Measurements from ENCODE around the gene SIGLEC1. TPM values are rescaled to one million over a fixed set of nuclear protein-coding genes. Genes with fewer than 3 reads are reported as not detected.

The SIGLEC1 gene
- polyA plus RNA-seq, 6 donors from 2014 or later: not detected

Other genes starting within 250 kb of the SIGLEC1 start
- 10 to 100 TPM in 1 of 6 donors, 1 to 10 TPM in 5; 6.8 to 11.0 (median 7.5) TPM for gene ATRN, start 241.6 kb downstream of the SIGLEC1 start, polyA plus RNA-seq (ENCODE audit: low read depth in 6 of 6)
- gene GFRA4, start 49.2 kb downstream of the SIGLEC1 start, polyA plus RNA-seq (ENCODE audit: low read depth in 6 of 6): not detected
- gene ADAM33, start 30.6 kb downstream of the SIGLEC1 start, polyA plus RNA-seq (ENCODE audit: low read depth in 6 of 6): not detected
- not detected for gene HSPA12B, start 20.1 kb upstream of the SIGLEC1 start, polyA plus RNA-seq (ENCODE audit: low read depth in 6 of 6)
- 10 to 100 TPM; 17.3 to 24.9 (median 20.8) TPM for gene ADISSP, start 55.2 kb upstream of the SIGLEC1 start, polyA plus RNA-seq (ENCODE audit: low read depth in 6 of 6)
- not detected for gene SPEF1, start 68.8 kb upstream of the SIGLEC1 start, polyA plus RNA-seq (ENCODE audit: low read depth in 6 of 6)
- gene CENPB, start 74.1 kb upstream of the SIGLEC1 start, polyA plus RNA-seq (ENCODE audit: low read depth in 6 of 6): 1 to 10 TPM in 5 of 6 donors, under 1 TPM in 1; 0.27 to 2.2 (median 1.6) TPM
- gene CDC25B, start 83.7 kb upstream of the SIGLEC1 start, polyA plus RNA-seq (ENCODE audit: low read depth in 6 of 6): 10 to 100 TPM; 13.0 to 22.1 (median 19.5) TPM
- gene AP5S1, start 107.9 kb upstream of the SIGLEC1 start, polyA plus RNA-seq (ENCODE audit: low read depth in 6 of 6): 10 to 100 TPM; 11.1 to 33.6 (median 13.5) TPM
- gene MAVS, start 134.2 kb upstream of the SIGLEC1 start, polyA plus RNA-seq (ENCODE audit: low read depth in 6 of 6): 1 to 10 TPM; 2.6 to 9.9 (median 3.2) TPM
- 10 to 100 TPM; 34.8 to 57.7 (median 45.9) TPM for gene PANK2, start 176.8 kb upstream of the SIGLEC1 start, polyA plus RNA-seq (ENCODE audit: low read depth in 6 of 6)